ENCODE data around the gene MIOX.

- no peak for TF ChIP-seq CTCF (IDR thresholded peaks at IDR 0.05)
- TF ChIP-seq POLR2A (IDR thresholded peaks at IDR 0.05) = no peak
Observed at GRCh38 chr22:50454556-50455075, 32.0 kb upstream of the MIOX start.
